Tibial artery (tissue), 4 donors: ENCODE measurements around the gene EPO.
A peak's percentile ranks its signal among the peaks of the same experiment; 100 is the strongest.

ENCODE experiments used
- DNase-seq, 2 donors: peaks; one replicate each; pipeline ENCODE4 v3.0.0-alpha.2; 2019
- H3K27ac ChIP-seq, 2 donors: fragments of 200-600 bp; sonication (generic) in 1 of 2; 1 replicate in 1 of 2; 2 replicates in 1 of 2; pipeline ENCODE4 v1.5.1; 2018 to 2019; ENCODE audit warnings: mild to moderate bottlenecking in 1 of 2
- H3K27me3 ChIP-seq, 2 donors: fragments of 200-600 bp; sonication (generic) in 1 of 2; one replicate each; pipeline versions ENCODE4 v1.5.1 to v1.6.0; 2016 to 2019
- H3K36me3 ChIP-seq, 3 donors: fragments of 200-600 bp; sonication (generic) in 2 of 3; one replicate each; pipeline ENCODE4 v1.5.1; 2016 to 2019; ENCODE audit warnings: mild to moderate bottlenecking in 2 of 3
- H3K4me1 ChIP-seq, 4 donors: fragments of 200-600 bp; sonication (generic) in 2 of 4; 1 replicate in 3 of 4; 2 replicates in 1 of 4; pipeline ENCODE4 v1.5.1; 2016 to 2019
- H3K4me3 ChIP-seq, 2 donors: fragments of 200-600 bp; sonication (generic) in 1 of 2; 1 replicate in 1 of 2; 2 replicates in 1 of 2; pipeline ENCODE4 v1.5.1; 2018 to 2019; ENCODE audit warnings: mild to moderate bottlenecking in 2 of 2
- H3K9me3 ChIP-seq, 3 donors: fragments of 200-600 bp; sonication (generic) in 1 of 3; one replicate each; pipeline ENCODE4 v1.5.1; 2016 to 2019
- CTCF ChIP-seq, 2 experiments: fragments of 200-600 bp in 1 of 2; fragments of 450-650 bp in 1 of 2; IDR thresholded peaks; one replicate each; pipeline ENCODE4 v1.5.1; 2017 to 2019; ENCODE audit warnings: antibody characterized with exemption in 2 of 2, mild to moderate bottlenecking in 1 of 2, moderate library complexity in 1 of 2
- intact Hi-C: fragments of 100-400 bp; cut with DNase I; formaldehyde crosslinking; loops from one replicate; pipeline ENCODE4 v1.15.0; 2023; ENCODE audit warnings: low total_unique reads

The EPO gene

DNA sequence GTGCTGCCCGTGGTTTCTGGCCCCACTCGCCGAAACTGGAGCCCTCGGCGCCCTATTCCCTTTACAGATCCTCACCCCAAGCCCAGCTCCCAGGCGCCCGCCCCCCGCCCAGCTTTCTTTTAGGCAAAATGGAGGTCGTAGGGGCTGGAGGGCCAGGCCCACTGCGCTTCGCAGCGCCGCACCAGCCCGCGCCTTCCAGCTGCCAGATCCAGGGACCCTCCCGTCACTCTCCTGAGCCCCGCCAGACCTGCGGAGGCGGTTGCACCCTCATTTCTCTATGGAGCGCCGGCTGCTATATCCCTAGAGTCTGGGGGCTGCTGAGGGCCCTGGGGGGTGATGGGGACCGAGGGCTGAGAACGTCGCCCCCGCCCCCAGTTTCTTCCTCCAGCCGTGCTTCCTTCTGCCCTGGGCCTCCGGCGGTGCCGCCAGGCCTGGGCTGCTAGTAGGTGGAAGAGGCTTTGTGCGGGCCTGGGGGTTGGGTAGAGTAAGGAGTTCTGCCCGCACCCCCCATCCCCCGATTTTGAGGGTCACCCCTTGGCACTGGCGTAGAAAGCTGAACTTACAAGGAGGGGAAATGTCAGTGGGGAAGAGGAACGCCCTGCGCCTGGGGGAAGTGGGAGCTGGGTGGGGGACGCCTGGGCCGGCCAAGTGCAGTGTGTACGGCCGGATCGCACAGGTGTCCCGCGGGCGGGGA, 45.7 kb upstream of the EPO start:
- intact Hi-C loops, result loop anchor here (5.0 to 10.0 kb wide), 2 partner anchors 87 to 200 kb away; partner anchors contain the start of genes FBXO24, LRCH4 and TSC22D4
- Histone ChIP-seq H3K4me1 (peaks cover 0 to 31% (median 12%) of the 10 kb centered on the region in 4 donors), H3K9me3 (no peaks in the 10 kb centered on the region), H3K27ac (peak overlapping the region; percentile 99 to 100), H3K27me3 (no peaks in the 10 kb centered on the region), H3K36me3 (peaks cover 29 to 34% (median 33%) of the 10 kb centered on the region in 3 donors), H3K4me3 (peak overlapping the region; percentile 98 to 99)
- peak in 1 of 2 donors; percentile 76 for DNase-seq
- no peak for TF ChIP-seq CTCF (IDR thresholded peaks at IDR 0.05)

DNA sequence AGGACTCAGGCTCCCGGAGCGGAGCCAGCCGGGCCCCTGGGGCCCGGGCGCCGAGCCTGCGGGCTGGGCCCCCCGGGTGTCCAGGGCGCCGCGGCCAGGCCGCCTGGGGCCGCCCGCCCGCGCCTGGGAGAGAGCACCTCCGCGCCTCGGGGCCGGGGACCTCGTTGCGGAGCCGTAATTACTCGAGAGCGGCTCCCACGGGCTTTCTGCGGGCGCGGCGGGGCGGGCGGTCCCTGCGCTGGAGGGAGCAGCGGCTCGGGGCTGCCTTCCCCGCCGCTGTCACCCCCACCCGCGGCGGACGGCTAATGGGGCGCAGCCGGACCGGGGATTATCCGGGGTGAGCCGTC, 45.2 kb upstream of the EPO start:
- DNase-seq, result no peak
- Histone ChIP-seq H3K4me3 (peak overlapping the region; percentile 98 to 99), H3K36me3 (peaks cover 29 to 37% (median 35%) of the 10 kb centered on the region in 3 donors), H3K27ac (peak overlapping the region; percentile 99 to 100), H3K9me3 (no peaks in the 10 kb centered on the region), H3K27me3 (no peaks in the 10 kb centered on the region), H3K4me1 (peaks cover 0 to 36% (median 14%) of the 10 kb centered on the region in 4 donors)
- intact Hi-C loops, result loop anchor here (5.0 to 10.0 kb wide), 2 partner anchors 88 to 200 kb away; partner anchors contain the start of genes FBXO24, LRCH4 and TSC22D4
- TF ChIP-seq CTCF (IDR thresholded peaks at IDR 0.05), result no peak

DNA sequence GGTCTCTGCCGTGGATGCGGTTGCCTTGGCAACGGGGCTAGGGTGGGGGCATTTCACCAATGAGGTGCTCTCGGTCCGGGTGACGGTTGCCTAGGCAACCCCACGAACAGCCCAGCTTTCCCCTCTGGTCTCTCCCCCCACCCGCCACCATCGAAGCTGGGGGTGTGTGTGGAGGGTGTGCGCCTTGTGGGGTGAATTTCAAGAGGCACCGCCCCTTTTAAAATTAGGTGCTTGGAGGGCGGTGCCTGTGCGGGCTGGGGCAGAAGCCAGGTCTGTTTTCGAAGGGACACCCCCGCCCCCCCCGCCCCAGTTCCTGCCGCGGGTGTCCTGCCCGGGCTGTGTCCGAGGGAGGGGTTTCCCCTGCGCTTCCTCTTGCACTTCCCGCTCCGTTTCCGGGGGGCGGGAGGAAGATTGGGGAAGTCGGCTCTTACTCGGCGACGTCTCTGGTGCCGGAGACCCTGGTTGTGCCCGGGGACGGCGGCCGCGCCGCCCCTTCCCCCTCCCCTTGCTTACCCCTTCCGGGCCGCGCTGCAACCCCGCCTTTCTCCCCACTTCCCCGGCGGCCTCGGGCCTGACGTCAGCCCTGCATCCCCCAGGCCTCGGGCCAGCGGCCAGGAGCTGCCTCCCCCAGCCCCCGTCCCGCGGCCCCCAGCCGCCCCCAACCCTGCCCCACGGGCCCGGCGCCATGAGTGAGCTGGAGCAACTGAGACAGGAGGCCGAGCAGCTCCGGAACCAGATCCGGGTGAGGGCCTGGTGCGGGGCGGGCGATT, 44.5 kb upstream of the EPO start:
- no peaks in the 10 kb centered on the region for H3K9me3 ChIP-seq
- DNase-seq, result peak; percentile 84 to 91
- peak overlapping the region; percentile 99 to 100 for H3K27ac ChIP-seq
- peaks cover 0 to 36% (median 14%) of the 10 kb centered on the region in 4 donors for H3K4me1 ChIP-seq
- peak overlapping the region; percentile 98 to 99 for H3K4me3 ChIP-seq
- intact Hi-C loops, result loop anchor here (5.0 to 10.0 kb wide), 2 partner anchors 88 to 201 kb away; partner anchors contain the start of genes FBXO24, LRCH4 and TSC22D4
- no peaks in the 10 kb centered on the region for H3K27me3 ChIP-seq
- peaks cover 29 to 44% (median 40%) of the 10 kb centered on the region in 3 donors for H3K36me3 ChIP-seq
- TF ChIP-seq CTCF (IDR thresholded peaks at IDR 0.05), result no peak

- Histone ChIP-seq H3K4me1 (peaks cover 0 to 36% (median 14%) of the 10 kb centered on the region in 4 donors), H3K27me3 (no peaks in the 10 kb centered on the region), H3K9me3 (no peaks in the 10 kb centered on the region), H3K4me3 (peak overlapping the region; percentile 98 to 99), H3K36me3 (peaks cover 33 to 53% (median 47%) of the 10 kb centered on the region in 3 donors), H3K27ac (peak overlapping the region; percentile 99 to 100)
- DNase-seq, result no peak
- intact Hi-C loops, result loop anchor here (5.0 to 10.0 kb wide), 2 partner anchors 89 to 202 kb away; partner anchors contain the start of genes FBXO24, LRCH4 and TSC22D4
- TF ChIP-seq CTCF (IDR thresholded peaks at IDR 0.05), result no peak
Measured at GRCh38 chr7:100676501-100677306, 43.6 kb upstream of the EPO start.
